GM21786 (cell line): ENCODE data around the gene CEP152.
"Not testable (repeated sequence)": the region's sequence is repeated elsewhere in the genome, so short reads cannot be mapped to it uniquely, and the experiment has no call there.

ENCODE experiments used
- ATAC-seq: cut with Tn5 transposase; IDR thresholded peaks from one replicate; pipeline ENCODE4 v1.9.1; 2021; ENCODE audit not compliant: unreplicated experiment

CEP152 gene

GRCh38 chr15:48810414-48811324, at the start of gene CEP152:
TSS of gene CEP152 (minus strand) at chr15:48811069. CDS start at chr15:48805649, 5,420 bp downstream.
- peak; percentile 96 for ATAC-seq

- no peak for ATAC-seq
Observed at GRCh38 chr15:48859426-48859825, 48.6 kb upstream of the CEP152 start.

DNA sequence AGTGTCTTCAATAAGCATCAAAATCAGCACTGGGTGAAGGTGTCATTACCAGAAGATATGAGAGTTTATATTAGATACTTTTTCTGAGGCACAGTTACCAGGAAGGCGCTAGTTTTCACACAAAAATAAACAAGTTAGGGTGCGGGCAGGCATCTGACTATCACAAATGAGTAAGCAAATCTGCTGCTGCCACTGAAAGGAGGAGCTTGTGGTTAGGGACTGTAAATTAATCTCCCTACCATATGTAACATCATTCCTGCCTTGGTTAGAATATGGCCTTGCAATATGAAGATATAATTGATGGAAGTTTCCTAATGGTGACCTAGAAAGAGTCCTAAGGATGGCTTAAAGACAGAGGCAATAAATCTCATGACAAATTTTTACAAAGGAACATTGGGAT, 47.5 kb upstream of the CEP152 start:
- no peak for ATAC-seq

GRCh38 chr15:48856942-48857341, 46.1 kb upstream of the CEP152 start:
- ATAC-seq, result no peak

- ATAC-seq, result no peak
Observed at GRCh38 chr15:48855501-48856440, 44.9 kb upstream of the CEP152 start.

DNA sequence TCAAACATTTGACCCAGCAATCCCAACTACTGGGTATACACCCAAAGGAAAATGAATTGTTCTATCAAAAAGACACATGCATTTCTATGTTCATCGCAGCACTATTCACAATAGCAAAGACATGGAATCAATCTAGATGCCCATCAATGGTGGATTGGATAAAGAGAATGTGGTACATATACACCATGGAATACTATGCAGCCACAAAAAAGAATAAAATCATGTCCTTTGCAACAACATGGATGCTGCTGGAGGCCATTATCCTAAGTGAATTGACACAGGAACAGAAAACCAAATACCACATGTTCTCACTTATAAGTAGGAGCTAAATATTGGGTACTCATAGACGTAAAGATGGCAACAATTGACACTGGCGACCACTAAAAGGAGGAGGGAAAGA, 43.6 kb upstream of the CEP152 start:
- ATAC-seq, result not testable (repeated sequence)

GRCh38 chr15:48851956-48852355, 41.1 kb upstream of the CEP152 start:
- ATAC-seq, result no peak

DNA sequence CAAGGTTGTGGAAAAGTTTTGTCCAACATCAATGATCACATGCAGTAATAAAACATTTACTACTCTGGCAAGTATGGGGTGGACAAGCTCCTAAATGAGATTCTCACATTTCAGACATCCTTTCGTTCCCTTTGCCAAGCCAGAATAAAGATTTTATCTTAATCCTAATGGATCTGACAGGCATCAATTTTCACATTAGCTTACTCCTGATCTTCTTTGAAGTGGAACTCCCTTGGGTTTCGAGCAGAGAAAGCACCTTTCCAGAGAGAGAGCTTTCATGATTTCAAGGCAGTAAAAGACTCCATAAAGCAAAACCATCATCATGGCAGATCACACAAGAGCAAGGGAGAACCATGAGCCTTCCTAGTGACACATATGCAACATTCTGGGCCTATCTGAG, 39.8 kb upstream of the CEP152 start:
- ATAC-seq, result no peak

- no peak for ATAC-seq
Observed at GRCh38 chr15:48845123-48845522, 34.3 kb upstream of the CEP152 start.

- ATAC-seq, result no peak
Observed at GRCh38 chr15:48842501-48842900, 31.6 kb upstream of the CEP152 start.

GRCh38 chr15:48834756-48835155, 23.9 kb upstream of the CEP152 start:
- ATAC-seq, result no peak

DNA sequence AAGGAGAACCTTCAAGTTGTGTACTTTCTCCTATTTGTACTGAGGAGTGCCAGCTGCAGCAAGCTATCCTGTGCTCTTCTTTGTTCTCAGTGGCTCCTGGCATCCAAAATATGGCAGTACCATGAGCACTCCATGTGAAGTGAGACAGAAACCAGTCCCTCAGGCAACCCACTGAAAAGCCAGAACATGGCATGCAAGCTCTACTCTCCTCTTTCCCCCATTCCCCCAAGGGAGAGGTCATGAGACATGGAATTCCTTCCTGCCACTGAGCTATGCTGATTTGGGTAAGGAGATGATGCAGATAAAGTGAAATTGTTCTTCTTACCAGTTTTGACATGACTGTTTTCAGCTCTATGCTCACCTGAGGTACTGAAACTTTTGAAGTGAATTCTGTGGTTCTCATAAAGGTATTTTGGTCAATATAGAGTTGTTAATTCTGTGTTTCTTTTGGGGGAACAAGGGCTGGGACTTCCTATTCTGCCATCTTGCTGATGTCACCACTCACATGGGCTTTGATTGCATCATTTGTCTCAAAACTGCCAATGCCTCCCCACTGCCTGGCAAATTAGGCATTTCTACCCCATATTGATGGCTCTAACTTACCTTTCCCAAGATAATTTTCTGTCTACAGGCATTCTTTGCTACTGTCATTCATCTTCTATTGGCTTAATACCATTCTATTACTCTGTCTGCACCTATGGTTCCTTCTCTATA, 22.8 kb upstream of the CEP152 start:
- no peak for ATAC-seq

GRCh38 chr15:48832648-48833047, 21.8 kb upstream of the CEP152 start:
- ATAC-seq, result no peak

DNA sequence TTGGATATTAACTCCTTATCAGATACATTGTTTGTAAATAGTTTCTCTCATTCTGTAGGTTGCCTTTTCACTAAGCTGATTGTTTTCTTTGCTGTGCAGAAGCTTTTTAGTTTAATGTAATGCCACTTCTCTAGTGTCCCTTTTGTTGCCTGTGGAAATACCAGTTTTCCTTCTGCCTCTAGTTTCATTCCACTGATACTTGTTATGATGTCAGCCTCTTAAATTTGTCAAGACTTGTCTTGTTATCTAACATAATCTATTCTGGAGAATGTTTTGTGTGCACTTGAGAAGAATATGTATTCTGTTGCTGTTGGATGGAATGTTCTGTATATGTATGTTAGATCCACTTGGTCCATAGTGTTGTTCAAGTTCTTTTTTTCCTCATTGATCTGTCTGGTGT, 18.0 kb upstream of the CEP152 start:
- ATAC-seq, result no peak

GRCh38 chr15:48828471-48828870, 17.6 kb upstream of the CEP152 start:
- ATAC-seq, result no peak

- ATAC-seq, result no peak
Observed at GRCh38 chr15:48825075-48825474, 14.2 kb upstream of the CEP152 start.

DNA sequence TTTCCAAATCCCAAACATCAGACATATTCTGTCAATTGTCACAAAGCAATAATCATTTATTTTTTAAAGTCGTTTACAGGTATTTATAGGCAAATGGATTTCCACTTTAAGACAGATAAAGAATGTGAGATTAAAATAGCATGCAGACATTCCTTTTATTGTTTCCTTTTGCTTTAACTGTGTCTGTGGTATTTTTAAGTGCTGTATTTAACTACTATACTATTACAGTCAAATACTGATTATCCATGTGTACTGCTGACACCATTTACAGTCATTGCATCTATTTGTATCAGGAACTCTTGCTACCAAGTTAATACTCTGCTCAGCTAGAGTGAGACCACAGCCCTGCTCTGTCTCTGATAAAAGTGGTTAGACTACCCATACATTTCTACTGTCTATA, 12.8 kb upstream of the CEP152 start:
- ATAC-seq, result no peak

DNA sequence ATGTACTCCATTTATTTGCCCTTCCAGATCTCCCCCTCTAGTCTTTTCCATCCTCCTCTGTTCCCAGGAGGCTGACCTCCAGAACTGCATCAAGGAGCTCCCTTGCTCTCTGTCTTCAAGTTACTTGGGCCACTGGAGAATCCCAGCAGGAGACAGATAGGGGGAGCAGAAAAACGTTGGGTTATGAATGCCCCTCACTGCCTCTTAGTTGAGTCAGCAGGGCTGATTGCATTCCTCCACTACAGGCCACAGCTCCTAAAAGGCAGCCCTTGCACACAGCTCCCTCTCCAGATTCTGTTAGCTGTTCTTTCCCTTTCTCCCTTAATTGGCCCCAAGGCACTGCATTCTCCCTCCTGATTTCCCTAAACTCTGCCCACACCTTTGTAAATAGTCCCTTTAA, 12.4 kb upstream of the CEP152 start:
- ATAC-seq, result no peak

GRCh38 chr15:48814286-48814685, 3.4 kb upstream of the CEP152 start:
- no peak for ATAC-seq

DNA sequence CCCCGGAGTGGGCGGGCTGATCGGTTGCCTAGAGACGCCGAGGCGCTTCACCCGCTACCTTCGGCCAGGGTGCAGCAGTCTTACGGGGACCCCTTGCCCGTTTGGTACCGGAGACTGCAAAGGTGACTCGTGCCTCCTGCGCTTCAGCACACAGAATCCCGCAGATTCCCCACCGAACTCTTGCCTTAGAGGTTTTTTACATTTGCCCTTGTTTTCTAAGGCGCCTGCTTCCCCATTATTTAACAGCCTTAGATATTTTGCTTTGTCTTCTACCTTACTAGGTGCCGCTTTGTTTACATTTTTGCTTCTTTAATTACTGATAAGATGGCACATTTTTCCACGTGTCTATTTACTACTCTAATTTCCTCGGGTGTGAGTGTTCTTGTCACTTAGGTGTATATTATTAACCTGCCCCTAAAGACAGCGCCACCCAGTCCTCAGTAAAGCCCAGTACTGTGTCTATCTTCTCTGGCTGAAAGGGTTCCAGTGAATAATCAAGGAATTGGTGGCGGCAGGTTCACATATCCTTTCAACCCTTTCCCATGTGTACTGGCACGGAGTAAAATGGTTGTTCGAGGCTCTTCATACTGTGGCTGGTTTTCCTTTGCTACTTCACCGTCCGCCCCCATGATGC, 573 bp upstream of the CEP152 start:
- no peak for ATAC-seq

DNA sequence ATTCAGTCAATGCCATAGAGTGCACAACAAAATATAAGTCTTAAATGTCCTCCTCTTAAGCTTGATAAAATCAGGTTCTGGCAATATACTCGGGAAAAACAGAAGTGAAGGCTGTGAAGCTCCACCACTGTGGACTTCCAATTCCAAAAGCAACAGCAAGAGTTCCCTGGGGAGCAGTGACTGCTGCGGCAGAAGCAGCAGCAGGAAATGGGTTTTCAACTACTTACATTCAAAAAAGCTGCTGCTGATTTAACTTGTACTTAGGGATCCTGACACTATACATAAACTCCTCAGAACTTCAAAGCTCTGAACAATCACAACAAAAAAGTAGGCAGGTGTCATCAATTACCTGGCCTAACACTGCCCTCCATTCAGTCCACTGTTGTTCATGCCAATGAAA, 4.7 kb downstream of the CEP152 start:
- ATAC-seq, result no peak
